GF-D8 (cell line): ENCODE results near the gene SLAMF9.

Experiments
- DNase-seq: peaks from one replicate; lab custom pipeline; 2025; lab: John Stamatoyannopoulos, UW

SLAMF9 gene

GRCh38 chr1:159953536-159954515 is at the start of gene SLAMF9:
TSS of gene SLAMF9 (minus strand) at chr1:159954237. CDS start at chr1:159954137, 100 bp downstream.
- DNase-seq = no peak

GRCh38 chr1:160001440-160001839 is 47.4 kb upstream of the SLAMF9 start:
- no peak for DNase-seq

GRCh38 chr1:159999204-159999603 is 45.2 kb upstream of the SLAMF9 start:
- no peak for DNase-seq

- DNase-seq = no peak
Measured at GRCh38 chr1:159996653-159997052, 42.6 kb upstream of the SLAMF9 start.

- no peak for DNase-seq
Measured at GRCh38 chr1:159994896-159995295, 40.9 kb upstream of the SLAMF9 start.

- no peak for DNase-seq
Measured at GRCh38 chr1:159993911-159994310, 39.9 kb upstream of the SLAMF9 start.

- no peak for DNase-seq
Measured at GRCh38 chr1:159992161-159992560, 38.1 kb upstream of the SLAMF9 start.

GRCh38 chr1:159991513-159991912 is 37.5 kb upstream of the SLAMF9 start:
- DNase-seq = no peak

- DNase-seq = no peak
Measured at GRCh38 chr1:159990005-159990404, 36.0 kb upstream of the SLAMF9 start.

- no peak for DNase-seq
Measured at GRCh38 chr1:159989581-159989980, 35.5 kb upstream of the SLAMF9 start.

GRCh38 chr1:159988006-159988405 is 34.0 kb upstream of the SLAMF9 start:
- DNase-seq = no peak

- no peak for DNase-seq
Measured at GRCh38 chr1:159987186-159987585, 33.1 kb upstream of the SLAMF9 start.

GRCh38 chr1:159986531-159986930 is 32.5 kb upstream of the SLAMF9 start:
- DNase-seq = no peak

GRCh38 chr1:159986093-159986492 is 32.1 kb upstream of the SLAMF9 start:
- DNase-seq = no peak

GRCh38 chr1:159985473-159985872 is 31.4 kb upstream of the SLAMF9 start:
- no peak for DNase-seq

GRCh38 chr1:159983681-159984080 is 29.6 kb upstream of the SLAMF9 start:
- DNase-seq = no peak

- no peak for DNase-seq
Measured at GRCh38 chr1:159982280-159982679, 28.2 kb upstream of the SLAMF9 start.

- no peak for DNase-seq
Measured at GRCh38 chr1:159981351-159982055, 27.5 kb upstream of the SLAMF9 start.

- DNase-seq = no peak
Measured at GRCh38 chr1:159980786-159981185, 26.7 kb upstream of the SLAMF9 start.

GRCh38 chr1:159980076-159980475 is 26.0 kb upstream of the SLAMF9 start:
- no peak for DNase-seq

GRCh38 chr1:159979257-159979656 is 25.2 kb upstream of the SLAMF9 start:
- DNase-seq = no peak

GRCh38 chr1:159978107-159978398 is 24.0 kb upstream of the SLAMF9 start:
- no peak for DNase-seq

- no peak for DNase-seq
Measured at GRCh38 chr1:159977364-159978106, 23.5 kb upstream of the SLAMF9 start.
